ENCODE data around the gene SATB2. TPM values are rescaled to one million over a fixed set of nuclear protein-coding genes. Genes with fewer than 3 reads are reported as not detected.

The SATB2 gene
- total and polyA plus RNA-seq, 2 experiments from 2014 or later, result 3.0 to 9.9 TPM

GRCh38 chr2:199273042-199273511 lies 184.7 kb downstream of the SATB2 start:
- in situ Hi-C loops (cut with MboI), result no loop called here
- Histone ChIP-seq H3K9ac (no peak overlapping the region), H3K27ac (peak overlapping the region; percentile 44), H4K20me1 (ENCODE audit: insufficient read depth) (no peaks in the 10 kb centered on the region), H3K9me3 (ENCODE audit: low read depth) (no peaks in the 10 kb centered on the region), H2AFZ (no peak overlapping the region), H3K27me3 (replicated peaks; ENCODE audit: insufficient read depth) (no peaks in the 10 kb centered on the region), H3K4me2 (ENCODE audit: unreplicated experiment) (peak overlapping the region; percentile 30), H3K79me2 (ENCODE audit: insufficient read depth) (no peaks in the 10 kb centered on the region), H3K4me3 (no peak overlapping the region), H3F3A (ENCODE audit: insufficient read depth) (peaks cover 19% of the 10 kb centered on the region; the same call in 1 of the 2 replicates), H3K36me3 (ENCODE audit: low read depth) (peaks cover 12% of the 10 kb centered on the region; the same call in 1 of the 2 replicates), H3K4me1 (ENCODE audit: insufficient read depth) (peaks cover 15% of the 10 kb centered on the region), H3K9me2 (ENCODE audit: insufficient read depth) (no peaks in the 10 kb centered on the region)
- no peak for TF ChIP-seq EZH2phosphoT487 (IDR thresholded peaks at IDR 0.05; ENCODE audit: insufficient read depth, low read depth)
- no peak for TF ChIP-seq EZH2 (IDR thresholded peaks at IDR 0.05; ENCODE audit: insufficient read depth, poor library complexity, severe bottlenecking)
- peak; percentile 77 for DNase-seq
- 0 to 3% methylated on average over 1 of the region's 1 CpG for WGBS, 2 experiments (ENCODE audit: low coverage in 1 of 2, low lambda C conversion rate in 2 of 2, missing lambda C conversion rate in 2 of 2)

GRCh38 chr2:199261936-199262335 lies 195.8 kb downstream of the SATB2 start:
- no peak overlapping the region for H3K4me2 ChIP-seq (ENCODE audit: unreplicated experiment)
- H3K27me3 ChIP-seq (replicated peaks; ENCODE audit: insufficient read depth), result no peaks in the 10 kb centered on the region
- H3K36me3 ChIP-seq (ENCODE audit: low read depth), result no peaks in the 10 kb centered on the region
- H4K20me1 ChIP-seq (ENCODE audit: insufficient read depth), result no peaks in the 10 kb centered on the region
- 0 out of 2 replicates have a peak, but pooled peaks cover 4% of the 10 kb centered on the region for H3K4me1 ChIP-seq (ENCODE audit: insufficient read depth)
- no peak overlapping the region for H3K9ac ChIP-seq
- TF ChIP-seq EZH2phosphoT487 (IDR thresholded peaks at IDR 0.05; ENCODE audit: insufficient read depth, low read depth) (no peak), EZH2 (IDR thresholded peaks at IDR 0.05; ENCODE audit: insufficient read depth, poor library complexity, severe bottlenecking) (no peak)
- no peaks in the 10 kb centered on the region for H3K79me2 ChIP-seq (ENCODE audit: insufficient read depth)
- no peak overlapping the region for H3K4me3 ChIP-seq
- H2AFZ ChIP-seq, result no peak overlapping the region
- no peak overlapping the region for H3K27ac ChIP-seq
- no peaks in the 10 kb centered on the region for H3K9me3 ChIP-seq (ENCODE audit: low read depth)
- H3F3A ChIP-seq (ENCODE audit: insufficient read depth), result peaks cover 5% of the 10 kb centered on the region; the same call in 1 of the 2 replicates
- no peaks in the 10 kb centered on the region for H3K9me2 ChIP-seq (ENCODE audit: insufficient read depth)
- no peak for DNase-seq
- in situ Hi-C loops (cut with MboI), result no loop called here

- peak; percentile 71 for DNase-seq
- Histone ChIP-seq H3K36me3 (ENCODE audit: low read depth) (no peaks in the 10 kb centered on the region), H3F3A (ENCODE audit: insufficient read depth) (peaks cover 5% of the 10 kb centered on the region; the same call in 1 of the 2 replicates), H3K9me2 (ENCODE audit: insufficient read depth) (no peaks in the 10 kb centered on the region), H3K79me2 (ENCODE audit: insufficient read depth) (no peaks in the 10 kb centered on the region), H3K4me1 (ENCODE audit: insufficient read depth) (0 out of 2 replicates have a peak, but pooled peaks cover 4% of the 10 kb centered on the region), H2AFZ (no peak overlapping the region), H4K20me1 (ENCODE audit: insufficient read depth) (no peaks in the 10 kb centered on the region), H3K4me2 (ENCODE audit: unreplicated experiment) (no peak overlapping the region), H3K27me3 (replicated peaks; ENCODE audit: insufficient read depth) (no peaks in the 10 kb centered on the region), H3K9me3 (ENCODE audit: low read depth) (no peaks in the 10 kb centered on the region), H3K4me3 (no peak overlapping the region), H3K27ac (no peak overlapping the region), H3K9ac (no peak overlapping the region)
- in situ Hi-C loops (cut with MboI), result no loop called here
- WGBS, 2 experiments (ENCODE audit: low coverage in 1 of 2, low lambda C conversion rate in 2 of 2, missing lambda C conversion rate in 2 of 2), result 20 to 33% methylated on average over 1 of the region's 1 CpG
- no peak for TF ChIP-seq EZH2 (IDR thresholded peaks at IDR 0.05; ENCODE audit: insufficient read depth, poor library complexity, severe bottlenecking)
Measured at GRCh38 chr2:199261239-199261638, 196.5 kb downstream of the SATB2 start.

GRCh38 chr2:199259671-199260070 lies 198.1 kb downstream of the SATB2 start:
- 48 to 50% methylated on average over 2 of the region's 2 CpGs for WGBS, 2 experiments (ENCODE audit: low coverage in 1 of 2, low lambda C conversion rate in 2 of 2, missing lambda C conversion rate in 2 of 2)
- Histone ChIP-seq H3K27ac (no peak overlapping the region), H3K79me2 (ENCODE audit: insufficient read depth) (no peaks in the 10 kb centered on the region), H3F3A (ENCODE audit: insufficient read depth) (peaks cover 5% of the 10 kb centered on the region; the same call in 1 of the 2 replicates), H3K4me1 (ENCODE audit: insufficient read depth) (0 out of 2 replicates have a peak, but pooled peaks cover 4% of the 10 kb centered on the region), H3K36me3 (ENCODE audit: low read depth) (no peaks in the 10 kb centered on the region), H3K9me3 (ENCODE audit: low read depth) (no peaks in the 10 kb centered on the region), H4K20me1 (ENCODE audit: insufficient read depth) (no peaks in the 10 kb centered on the region), H3K27me3 (replicated peaks; ENCODE audit: insufficient read depth) (no peaks in the 10 kb centered on the region), H3K4me3 (no peak overlapping the region), H3K4me2 (ENCODE audit: unreplicated experiment) (no peak overlapping the region), H2AFZ (no peak overlapping the region), H3K9me2 (ENCODE audit: insufficient read depth) (no peaks in the 10 kb centered on the region), H3K9ac (no peak overlapping the region)
- TF ChIP-seq EZH2 (IDR thresholded peaks at IDR 0.05; ENCODE audit: insufficient read depth, poor library complexity, severe bottlenecking), result no peak
- peak; percentile 21 for DNase-seq
- in situ Hi-C loops (cut with MboI), result no loop called here

GRCh38 chr2:199258291-199258690 lies 199.4 kb downstream of the SATB2 start:
- Histone ChIP-seq H3K9ac (no peak overlapping the region), H3F3A (ENCODE audit: insufficient read depth) (peaks cover 5% of the 10 kb centered on the region; the same call in 1 of the 2 replicates), H3K9me3 (ENCODE audit: low read depth) (no peaks in the 10 kb centered on the region), H3K79me2 (ENCODE audit: insufficient read depth) (no peaks in the 10 kb centered on the region), H4K20me1 (ENCODE audit: insufficient read depth) (no peaks in the 10 kb centered on the region), H3K27ac (no peak overlapping the region), H3K36me3 (ENCODE audit: low read depth) (no peaks in the 10 kb centered on the region), H3K27me3 (replicated peaks; ENCODE audit: insufficient read depth) (no peaks in the 10 kb centered on the region), H3K4me2 (ENCODE audit: unreplicated experiment) (no peak overlapping the region), H3K9me2 (ENCODE audit: insufficient read depth) (no peaks in the 10 kb centered on the region), H3K4me3 (no peak overlapping the region), H3K4me1 (ENCODE audit: insufficient read depth) (0 out of 2 replicates have a peak, but pooled peaks cover 4% of the 10 kb centered on the region), H2AFZ (no peak overlapping the region)
- in situ Hi-C loops (cut with MboI), result no loop called here
- TF ChIP-seq EZH2 (IDR thresholded peaks at IDR 0.05; ENCODE audit: insufficient read depth, poor library complexity, severe bottlenecking), result no peak
- no peak for TF ChIP-seq EZH2phosphoT487 (IDR thresholded peaks at IDR 0.05; ENCODE audit: insufficient read depth, low read depth)
- DNase-seq, result peak; percentile 36

Measured in GM23248 (cell line).